ENCODE results near the gene CNTNAP2. TPM values are rescaled to one million over a fixed set of nuclear protein-coding genes. Genes with fewer than 3 reads are reported as not detected.

CNTNAP2 gene
- total and polyA plus RNA-seq, 2 of the 13 experiments (the other 11 are each of a cell fraction or from before 2014, with no cell fraction given) = 0.40 to 0.42 TPM

- Histone ChIP-seq H3K4me2 (ENCODE audit: low read depth, low read length) (no peak overlapping the region), H3K4me3 (replicated peaks in 1 of 3; ENCODE audit: insufficient read depth in 1 of 3, low read depth in 2 of 3, low read length in 3 of 3) (no peak overlapping the region), H3K9ac (ENCODE audit: insufficient read depth, low read depth, low read length) (no peak overlapping the region), H3K9me3 (ENCODE audit: low read length) (no peaks in the 10 kb centered on the region), H2AFZ (ENCODE audit: low read length) (no peak overlapping the region), H3K79me2 (ENCODE audit: insufficient read depth, low read length) (no peaks in the 10 kb centered on the region), H4K20me1 (ENCODE audit: insufficient read depth, low read length) (no peaks in the 10 kb centered on the region), H3K36me3 (replicated peaks in 1 of 2; ENCODE audit: control insufficient read depth in 1 of 2, insufficient read depth in 2 of 2, low read length in 2 of 2) (no peaks in the 10 kb centered on the region), H3K27ac (ENCODE audit: extremely low read length, insufficient read depth, low read length) (no peak overlapping the region), H3K27me3 (ENCODE audit: control insufficient read depth in 1 of 2, insufficient read depth in 2 of 2, low read length in 2 of 2) (no peaks in the 10 kb centered on the region), H3K4me1 (ENCODE audit: insufficient read depth, low read length) (no peaks in the 10 kb centered on the region)
- in situ Hi-C loops (cut with HindIII; ENCODE audit: extremely low pct_ligation_motif_present, low pct_unique_long_range_greater_than_20kb) (no loop called here), intact Hi-C loops (cut with micrococcal nuclease; ENCODE audit: unreplicated experiment) (no loop called here)
- ATAC-seq (no peak), DNase-seq (ENCODE audit: low spot score) (no peak), FAIRE-seq (no peak)
- WGBS (ENCODE audit: low lambda C conversion rate) = 36% methylated on average over 4 of the region's 7 CpGs
- no peak for TF ChIP-seq SMARCE1 (IDR thresholded peaks at IDR 0.05; ENCODE audit: borderline replicate concordance)
- no peak for TF ChIP-seq FOXM1 (CRISPR knock-in tag; IDR thresholded peaks at IDR 0.05)
- no peak for TF ChIP-seq NFRKB (IDR thresholded peaks at IDR 0.05)
- no peak for TF ChIP-seq POLR2G (IDR thresholded peaks at IDR 0.05; ENCODE audit: low read depth, low read length)
- TF ChIP-seq, protein P1, sequence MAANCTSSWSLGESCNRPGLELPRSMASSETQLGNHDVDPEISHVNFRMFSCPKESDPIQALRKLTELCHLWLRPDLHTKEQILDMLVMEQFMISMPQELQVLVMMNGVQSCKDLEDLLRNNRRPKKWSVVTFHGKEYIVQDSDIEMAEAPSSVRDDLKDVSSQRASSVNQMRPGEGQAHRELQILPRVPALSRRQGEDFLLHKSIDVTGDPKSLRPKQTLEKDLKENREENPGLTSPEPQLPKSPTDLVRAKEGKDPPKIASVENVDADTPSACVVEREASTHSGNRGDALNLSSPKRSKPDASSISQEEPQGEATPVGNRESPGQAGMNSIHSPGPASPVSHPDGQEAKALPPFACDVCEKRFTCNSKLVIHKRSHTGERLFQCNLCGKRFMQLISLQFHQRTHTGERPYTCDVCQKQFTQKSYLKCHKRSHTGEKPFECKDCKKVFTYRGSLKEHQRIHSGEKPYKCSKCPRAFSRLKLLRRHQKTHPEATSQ (CRISPR knock-in tag; IDR thresholded peaks at IDR 0.05; ENCODE audit: borderline replicate concordance) = no peak
- POLR2A ChIA-PET = no interaction called here
- BruUV-seq (replicated peaks) = no TSS peak
- CTCF ChIA-PET (ENCODE audit: low intra/inter-chr PET ratio, low total read pairs) = no interaction called here
Measured at GRCh38 chr7:147896121-147896520, 1779.5 kb downstream of the CNTNAP2 start.

DNA sequence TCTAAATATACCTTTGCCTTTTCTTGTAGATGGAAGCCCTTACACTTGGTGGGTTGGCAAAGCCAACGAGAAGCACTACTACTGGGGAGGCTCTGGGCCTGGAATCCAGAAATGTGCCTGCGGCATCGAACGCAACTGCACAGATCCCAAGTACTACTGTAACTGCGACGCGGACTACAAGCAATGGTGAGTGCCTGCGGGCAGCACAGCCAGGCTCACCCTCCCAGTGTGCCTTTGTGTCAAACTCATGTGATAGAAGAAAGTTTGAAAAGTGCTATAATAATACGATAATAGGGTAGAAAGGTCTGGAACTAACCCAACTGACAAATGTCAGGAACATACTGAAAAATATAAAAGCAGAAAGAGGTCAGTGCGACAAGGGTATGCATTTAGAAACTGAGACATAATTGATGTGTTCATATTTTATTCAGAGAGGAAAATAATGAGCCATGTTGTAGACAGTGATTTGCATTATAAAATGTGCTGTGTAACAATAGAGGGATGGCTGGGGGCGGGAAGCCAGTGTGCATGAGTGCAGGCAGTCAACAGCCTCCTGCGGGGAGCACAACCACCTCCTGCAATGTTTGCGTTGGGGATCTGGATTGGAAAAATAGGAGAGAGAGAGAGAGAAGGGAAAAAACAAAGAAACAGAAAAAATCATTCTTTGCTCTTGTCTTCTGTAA is 1787.1 kb downstream of the CNTNAP2 start:
- CTCF ChIA-PET (ENCODE audit: low intra/inter-chr PET ratio, low total read pairs) = no interaction called here
- H2AFZ ChIP-seq (ENCODE audit: low read length) = no peak overlapping the region
- no peak overlapping the region for H3K27ac ChIP-seq (ENCODE audit: extremely low read length, insufficient read depth, low read length)
- H4K20me1 ChIP-seq (ENCODE audit: insufficient read depth, low read length) = no peaks in the 10 kb centered on the region
- in situ Hi-C loops (cut with HindIII; ENCODE audit: extremely low pct_ligation_motif_present, low pct_unique_long_range_greater_than_20kb) = no loop called here
- WGBS (ENCODE audit: low lambda C conversion rate) = 51% methylated on average over 13 of the region's 13 CpGs
- BruUV-seq (replicated peaks) = no TSS peak
- DNase-seq (ENCODE audit: low spot score) = no peak
- POLR2A ChIA-PET = no interaction called here
- H3K36me3 ChIP-seq (replicated peaks in 1 of 2; ENCODE audit: control insufficient read depth in 1 of 2, insufficient read depth in 2 of 2, low read length in 2 of 2) = no peaks in the 10 kb centered on the region
- H3K4me3 ChIP-seq (replicated peaks in 1 of 3; ENCODE audit: insufficient read depth in 1 of 3, low read depth in 2 of 3, low read length in 3 of 3) = no peak overlapping the region
- H3K79me2 ChIP-seq (ENCODE audit: insufficient read depth, low read length) = no peaks in the 10 kb centered on the region
- no peaks in the 10 kb centered on the region for H3K9me3 ChIP-seq (ENCODE audit: low read length)
- no peak overlapping the region for H3K9ac ChIP-seq (ENCODE audit: insufficient read depth, low read depth, low read length)
- no peak for FAIRE-seq
- ATAC-seq = no peak
- H3K4me1 ChIP-seq (ENCODE audit: insufficient read depth, low read length) = no peaks in the 10 kb centered on the region
- no peak overlapping the region for H3K4me2 ChIP-seq (ENCODE audit: low read depth, low read length)
- intact Hi-C loops (cut with micrococcal nuclease; ENCODE audit: unreplicated experiment) = no loop called here
- no peaks in the 10 kb centered on the region for H3K27me3 ChIP-seq (ENCODE audit: control insufficient read depth in 1 of 2, insufficient read depth in 2 of 2, low read length in 2 of 2)
- TF ChIP-seq NFYB (CRISPR knock-in tag; IDR thresholded peaks at IDR 0.05) = no peak
- no peak for TF ChIP-seq ZMYM3 (CRISPR knock-in tag; IDR thresholded peaks at IDR 0.05)
- no peak for TF ChIP-seq ZXDC (CRISPR knock-in tag; IDR thresholded peaks at IDR 0.05)
- no peak for TF ChIP-seq ZNF263 (CRISPR knock-in tag; IDR thresholded peaks at IDR 0.05)
- no peak for TF ChIP-seq HDAC1 (CRISPR knock-in tag; IDR thresholded peaks at IDR 0.05)
- TF ChIP-seq NFYC (CRISPR knock-in tag; IDR thresholded peaks at IDR 0.05) = no peak
- TF ChIP-seq TRIM22 (IDR thresholded peaks at IDR 0.05) = no peak
- no peak for TF ChIP-seq ZNF362 (CRISPR knock-in tag; IDR thresholded peaks at IDR 0.05; ENCODE audit: borderline replicate concordance)
